NOMO-1 (cell line): Measurements from ENCODE around the gene CCDC175.
A peak's percentile ranks its signal among the peaks of the same experiment; 100 is the strongest.

ENCODE experiments used
- DNase-seq, 2 experiments: peaks; one replicate each; lab custom pipeline; 2025; ENCODE audit not compliant: unreplicated experiment in 2 of 2; lab: John Stamatoyannopoulos, UW

Gene CCDC175

DNA sequence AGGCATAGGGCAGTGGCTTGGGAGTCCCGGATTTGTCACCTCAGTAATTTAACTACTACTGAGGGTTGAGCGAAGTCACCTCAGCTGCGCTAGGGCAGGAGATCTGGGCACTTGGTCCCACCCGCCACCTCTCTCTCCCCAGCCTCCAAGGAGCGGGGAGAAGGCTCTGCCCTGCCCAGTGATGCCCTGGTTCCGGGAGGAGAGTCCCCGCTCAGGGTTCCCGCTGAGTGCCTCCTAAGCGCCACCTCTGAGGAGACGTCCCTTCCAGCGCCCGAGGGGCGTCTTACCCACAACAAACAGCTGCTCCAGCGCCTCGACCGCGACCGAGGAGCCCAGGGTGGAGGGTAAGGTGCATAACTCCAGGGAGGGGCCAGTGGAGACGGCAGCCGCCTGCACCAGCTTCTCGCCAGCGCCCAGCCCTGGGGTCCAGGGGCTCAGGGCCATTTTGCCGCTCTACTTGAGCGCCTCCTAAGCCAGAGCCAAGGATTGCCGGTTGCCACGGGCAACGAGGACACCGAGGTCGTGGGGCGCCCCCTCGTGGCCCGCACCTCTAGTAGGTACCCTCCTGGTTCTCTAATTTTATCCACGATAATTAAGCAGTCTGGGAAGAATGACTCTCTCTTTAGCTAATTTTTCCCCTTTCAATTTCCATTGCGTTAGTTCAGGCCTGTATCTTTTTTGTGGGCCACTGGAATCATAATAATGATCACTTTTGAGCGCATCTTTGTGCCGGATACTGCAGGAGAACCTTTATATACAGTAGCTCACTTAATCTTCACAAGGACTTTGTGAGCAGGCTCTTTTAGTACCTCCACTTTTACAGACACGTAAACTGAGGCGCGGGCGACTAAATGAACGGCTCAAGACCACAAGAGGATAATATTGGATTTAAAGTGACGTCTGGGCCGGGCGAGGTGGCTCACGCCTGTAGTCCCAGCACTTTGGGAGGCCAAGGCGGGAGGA is at the start of gene CCDC175:
CCDC175 (minus strand) TSS at position 481 of the 963 bp plus-strand sequence; CDS start at position 444, 37 bp downstream.
- peak; percentile 75 to 81 for DNase-seq

DNA sequence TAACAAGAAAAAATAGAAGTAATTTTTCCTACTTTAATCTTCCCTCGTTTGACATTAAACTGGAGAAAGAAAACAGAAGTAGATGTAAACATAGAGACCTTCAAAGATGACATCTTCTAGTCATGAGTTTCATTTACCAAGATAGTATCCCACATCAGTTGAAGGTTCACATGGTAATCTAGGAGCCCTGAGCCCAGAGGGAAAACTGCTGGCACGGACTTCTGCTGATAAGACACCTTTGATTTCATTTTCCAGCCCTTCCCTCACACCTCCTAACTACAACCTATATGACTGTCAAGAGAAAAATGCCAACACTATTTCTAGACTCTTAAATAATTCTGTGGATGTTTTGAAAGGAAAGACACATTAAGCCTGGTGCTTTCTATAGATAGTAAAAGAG is 46.0 kb upstream of the CCDC175 start:
- DNase-seq = no peak

DNA sequence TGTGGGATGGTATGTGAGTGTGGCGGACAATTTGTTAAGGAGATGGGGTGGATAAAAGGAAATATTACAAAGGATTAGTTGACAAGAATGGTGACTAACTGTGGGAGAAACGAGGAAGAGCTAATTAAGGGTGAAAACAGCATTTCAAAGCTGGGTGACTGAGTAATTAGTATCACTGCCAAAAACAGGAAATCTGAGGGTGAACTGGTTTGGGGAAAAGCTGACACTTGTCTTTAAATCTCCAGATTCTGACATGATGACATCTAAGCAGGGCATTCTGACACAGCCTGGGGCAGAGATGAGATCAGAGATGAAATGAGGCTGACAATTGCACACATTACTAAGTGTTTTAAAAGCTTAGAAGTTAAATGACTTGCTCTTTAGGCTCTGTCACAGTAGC is 42.4 kb upstream of the CCDC175 start:
- DNase-seq = no peak

DNA sequence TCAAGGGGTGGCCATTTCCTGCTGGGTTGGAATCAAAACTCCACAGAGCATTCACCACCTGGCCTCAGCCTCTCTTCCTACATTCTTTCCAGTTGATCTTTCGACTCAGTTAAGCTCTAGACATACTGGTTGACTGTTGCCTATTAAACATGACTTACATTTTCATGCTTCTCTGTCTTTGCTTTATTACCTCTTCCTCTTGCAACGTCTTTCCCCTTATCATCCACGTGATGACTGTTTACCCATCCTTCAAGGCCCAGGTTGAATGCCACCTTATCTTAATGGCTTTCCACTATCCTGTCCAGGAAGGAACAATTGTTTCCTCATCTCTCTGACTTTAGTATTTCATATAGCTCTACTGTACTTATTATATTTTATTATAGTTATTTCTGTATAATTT is 24.4 kb upstream of the CCDC175 start:
- DNase-seq = peak in 1 of 2 experiments; percentile 1

DNA sequence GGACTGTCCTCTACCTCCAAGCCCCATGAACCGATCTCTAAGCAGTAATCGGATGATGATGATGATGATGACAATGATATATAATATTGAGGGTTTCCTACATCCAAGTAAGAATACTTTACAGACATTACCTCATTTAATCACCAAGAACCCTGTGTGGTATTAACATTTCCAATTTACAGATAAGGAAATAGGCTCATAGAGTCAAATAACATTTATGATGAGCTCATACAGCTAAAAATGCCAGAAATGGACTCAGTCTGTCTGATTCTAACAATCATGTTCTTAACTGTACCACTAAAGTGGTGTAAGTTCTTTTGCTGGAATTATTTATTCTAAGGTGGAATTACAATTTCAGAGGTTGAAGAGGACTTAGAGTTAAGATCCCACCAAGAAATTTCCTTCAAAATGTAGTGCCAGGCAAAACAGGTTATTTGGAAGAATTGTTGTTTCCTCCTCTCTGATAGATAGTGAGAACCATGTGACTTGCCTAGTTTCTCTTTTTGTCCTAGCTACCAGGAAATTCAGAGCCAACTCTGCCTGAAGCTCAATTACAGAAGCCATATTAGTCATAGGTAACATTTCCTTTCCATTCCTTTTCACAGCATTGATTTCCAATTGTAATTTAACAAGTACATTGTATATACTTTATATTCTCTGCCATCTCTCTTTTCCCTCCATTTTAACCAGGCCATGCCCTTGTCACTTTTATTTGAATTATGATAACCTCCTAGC is 23.8 kb upstream of the CCDC175 start:
- no peak for DNase-seq

DNA sequence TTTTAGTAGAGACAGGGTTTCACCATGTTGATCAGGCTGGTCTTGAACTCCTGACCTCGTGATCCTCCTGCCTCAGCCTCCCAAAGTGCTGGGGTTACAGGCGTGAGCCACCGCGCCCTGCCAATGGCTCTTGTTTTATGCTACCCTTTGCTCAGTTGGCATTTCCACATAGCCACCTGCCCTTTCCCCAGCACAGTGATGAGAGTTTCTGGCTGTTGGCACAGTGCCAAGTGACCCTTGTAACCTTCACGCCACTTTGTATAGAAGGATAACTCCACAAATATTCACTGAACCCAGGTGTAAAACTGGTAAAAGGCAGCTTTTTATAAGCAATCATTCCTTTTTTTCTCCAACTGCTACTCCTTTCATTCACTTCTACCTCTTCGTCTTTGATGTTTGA is 18.5 kb upstream of the CCDC175 start:
- DNase-seq = no peak

DNA sequence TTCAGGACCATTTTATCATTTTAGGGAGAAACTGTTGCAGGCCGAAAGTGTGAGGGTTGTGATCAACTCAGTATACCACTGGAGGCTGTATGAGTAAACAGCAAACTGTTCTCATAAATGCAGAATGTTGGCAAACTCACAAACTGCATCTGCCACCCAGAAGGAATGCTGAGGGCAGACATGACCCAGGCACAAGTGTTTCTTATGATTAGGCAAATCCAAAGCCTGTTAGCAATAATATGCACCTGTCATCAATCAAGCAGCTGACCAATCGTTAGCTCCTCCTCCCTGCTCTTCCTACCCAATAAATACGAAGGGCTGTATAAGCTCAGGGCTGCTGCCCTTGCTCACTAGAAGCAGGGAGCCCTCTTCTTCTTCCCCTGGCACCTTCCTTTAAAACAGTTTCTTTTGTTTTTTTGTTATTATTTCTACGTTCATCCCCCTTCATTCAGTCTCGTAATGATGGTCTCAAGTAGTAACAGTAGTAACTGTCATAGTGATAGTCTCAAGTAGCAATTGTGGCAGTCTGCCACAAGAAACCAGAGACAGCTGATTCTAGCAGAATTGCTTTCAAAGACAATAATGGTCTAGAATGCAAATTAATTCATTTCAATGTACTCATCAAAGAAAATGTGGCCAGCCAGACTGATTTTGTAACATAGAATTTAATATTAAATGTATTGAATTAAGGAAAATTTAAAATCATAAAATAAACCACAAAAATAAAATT is 15.2 kb upstream of the CCDC175 start:
- no peak for DNase-seq

DNA sequence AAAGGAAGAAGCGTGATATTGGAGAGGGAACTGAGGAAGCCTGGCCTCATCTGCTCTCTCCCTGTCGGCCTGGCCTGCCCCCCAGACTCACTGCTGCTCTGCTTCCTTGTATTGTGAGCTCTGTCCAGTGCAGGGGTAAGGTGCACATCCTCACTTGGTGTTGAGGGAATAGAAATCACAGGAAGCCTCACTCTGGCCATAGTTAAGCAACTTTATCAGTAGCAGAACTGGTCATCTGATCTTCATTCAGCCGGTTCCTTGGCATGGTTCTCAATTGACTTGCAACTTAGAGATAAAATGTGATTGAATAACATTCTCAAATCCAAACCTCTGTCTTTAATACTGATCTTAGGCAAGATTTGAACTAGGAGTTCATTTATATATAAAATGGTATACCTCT is 11.5 kb upstream of the CCDC175 start:
- DNase-seq = no peak

DNA sequence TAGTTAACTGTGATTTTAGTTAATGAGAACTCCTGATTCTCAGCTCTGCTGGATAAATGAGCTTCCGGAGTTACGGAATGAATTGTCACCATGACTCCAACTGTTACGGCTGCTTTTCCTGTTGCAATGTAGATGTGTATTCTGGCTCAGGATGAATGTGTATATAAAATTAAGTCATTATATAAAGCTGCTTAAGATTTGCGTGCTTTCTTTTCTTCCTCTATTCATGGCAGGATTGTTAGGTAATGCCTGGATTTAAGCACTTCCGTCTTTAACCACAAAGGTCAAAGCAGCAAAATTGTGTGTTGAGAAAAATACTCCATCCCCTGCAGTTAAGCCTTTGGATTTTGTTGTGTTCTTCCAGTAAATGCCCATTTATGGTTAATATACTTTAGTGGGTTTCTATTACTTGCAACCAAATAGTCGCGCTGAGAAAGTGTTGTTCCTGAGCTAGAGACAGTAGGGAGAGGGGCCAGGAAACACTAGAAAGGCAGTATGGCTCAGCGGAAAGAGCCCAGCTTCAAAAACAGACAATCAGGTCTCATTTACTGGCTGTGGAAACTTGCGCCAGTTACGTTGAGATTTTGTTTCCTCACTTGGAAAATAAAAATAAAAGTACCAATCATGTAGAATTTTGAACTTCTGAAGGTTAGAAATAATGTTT is 9.4 kb upstream of the CCDC175 start:
- DNase-seq = peak; percentile 69 to 90

DNA sequence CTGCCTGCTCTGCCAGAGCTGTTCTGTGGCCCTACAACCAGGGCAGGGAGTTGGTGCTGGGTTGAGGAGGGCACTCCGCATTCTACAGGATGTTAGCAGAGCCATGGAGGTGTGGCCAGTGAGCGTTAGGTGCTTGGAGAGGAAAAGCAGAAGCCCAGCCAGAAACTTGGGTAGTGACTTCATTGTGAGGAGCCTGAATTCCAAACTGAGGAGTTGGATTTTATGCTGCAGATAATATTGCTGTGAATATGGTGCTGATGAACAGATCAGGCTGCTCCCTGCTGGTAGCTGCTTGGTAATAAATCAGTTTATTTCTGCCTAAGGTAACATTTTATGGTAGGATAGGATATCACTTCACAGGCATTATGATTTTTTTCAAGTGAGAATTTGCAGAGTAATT is 7.1 kb upstream of the CCDC175 start:
- no peak for DNase-seq

DNA sequence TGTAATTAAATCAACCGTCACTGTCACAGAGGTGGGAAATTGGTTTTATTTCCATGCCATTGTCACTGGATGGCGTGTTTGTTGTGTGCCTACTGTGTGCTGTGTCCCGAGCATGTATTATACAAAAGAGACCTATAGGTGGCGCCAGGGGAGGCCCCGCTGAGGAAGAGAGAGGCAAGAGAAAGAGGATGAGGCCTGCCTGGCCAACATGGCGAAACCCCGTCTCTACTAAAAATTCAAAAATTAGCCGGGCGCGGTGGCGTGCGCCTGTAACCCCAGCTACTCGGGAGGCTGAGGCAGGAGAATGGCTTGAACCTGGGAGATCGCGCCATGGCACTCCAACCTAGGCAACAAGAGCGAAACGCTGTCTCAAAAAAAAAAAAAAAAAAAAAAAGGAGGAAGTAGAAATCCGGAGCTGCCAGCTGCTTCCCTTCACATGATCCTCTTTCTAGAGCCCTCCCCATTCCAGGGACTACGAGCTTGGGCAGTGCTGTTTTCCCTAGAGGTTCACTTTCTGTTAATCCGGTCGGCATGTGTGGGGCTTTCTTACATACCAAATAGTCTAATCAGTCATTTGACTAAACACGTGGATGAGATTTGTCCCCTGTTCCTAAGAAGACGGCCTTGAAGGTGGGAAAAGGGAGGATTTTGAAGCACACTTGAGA is 6.4 kb upstream of the CCDC175 start:
- DNase-seq = no peak

DNA sequence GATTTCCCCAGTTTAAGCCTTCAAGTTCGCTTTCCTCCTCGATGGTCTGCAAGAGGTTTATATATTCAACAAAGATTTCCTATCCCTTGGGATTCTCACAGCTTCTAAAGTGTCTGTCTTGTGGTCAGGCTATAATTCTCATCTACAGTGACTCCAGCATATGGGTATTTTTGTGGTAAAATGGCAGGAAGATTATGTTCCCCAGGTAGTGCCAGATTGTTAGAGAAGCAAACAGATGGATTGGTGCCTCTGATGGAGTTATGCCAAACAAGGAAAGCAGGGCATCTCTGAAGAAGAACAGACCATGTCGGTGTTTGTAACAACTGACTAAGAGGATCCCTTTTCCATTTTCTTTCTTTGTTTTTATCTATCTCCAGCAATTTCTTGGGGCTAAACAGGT is 5.5 kb upstream of the CCDC175 start:
- DNase-seq = no peak

DNA sequence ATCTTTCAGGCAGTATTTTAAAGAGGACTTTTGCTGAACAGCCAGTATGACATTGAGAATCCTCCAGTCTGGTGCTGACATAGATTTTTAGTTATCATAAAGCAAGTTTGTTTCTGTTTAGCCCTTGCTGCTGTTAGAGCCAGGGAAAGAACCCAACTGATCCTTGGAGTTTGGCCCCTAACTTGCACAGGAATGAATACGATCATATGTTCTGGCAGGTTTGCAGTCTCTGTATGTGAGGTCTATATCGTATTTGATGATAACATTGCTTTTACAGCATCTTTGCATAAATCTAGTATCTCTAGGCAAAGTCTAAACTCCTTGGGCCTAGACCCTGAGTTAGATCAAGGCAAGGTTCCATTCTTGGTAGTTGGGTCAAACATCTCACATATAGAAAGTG is 4.3 kb upstream of the CCDC175 start:
- DNase-seq = no peak

DNA sequence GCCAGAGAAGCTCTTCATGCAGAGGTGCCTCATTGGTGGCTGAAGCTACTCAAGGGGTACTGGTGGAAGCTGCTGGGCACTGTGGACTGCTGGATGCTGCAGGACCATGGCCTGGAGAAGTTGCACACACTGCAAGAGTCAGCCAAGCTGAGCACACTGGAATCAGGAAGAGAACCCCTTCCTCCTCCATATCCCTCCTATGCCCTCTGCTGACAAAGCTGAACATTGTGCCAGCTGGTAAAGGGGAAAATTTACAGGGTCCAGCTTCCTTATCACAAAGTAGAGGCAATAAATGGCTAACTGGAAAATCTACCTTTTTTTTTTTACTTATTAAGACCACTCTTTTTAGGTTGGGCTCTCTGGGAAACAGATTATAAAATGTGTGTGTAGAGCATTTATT is 6.5 kb downstream of the CCDC175 start:
- DNase-seq = peak in 1 of 2 experiments; percentile 41

DNA sequence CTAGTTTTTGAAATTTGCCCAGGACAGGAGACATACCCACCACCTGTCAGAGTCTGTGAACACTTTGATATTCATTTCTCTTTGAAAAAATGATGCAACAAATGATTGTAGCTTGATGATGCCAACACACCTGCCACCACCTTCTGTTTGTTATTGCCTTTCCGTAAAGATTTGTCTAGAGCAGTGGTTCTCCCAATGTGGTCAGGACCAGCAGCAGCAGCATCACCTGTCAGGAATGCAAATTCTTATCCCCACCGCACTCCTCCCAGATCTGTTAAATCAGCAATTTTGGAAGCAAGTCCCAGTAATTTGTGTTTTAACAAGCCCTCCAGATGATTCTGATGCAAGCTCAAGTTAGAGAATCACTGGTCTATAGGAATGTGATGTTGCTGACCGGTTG is 9.9 kb downstream of the CCDC175 start:
- DNase-seq = no peak

DNA sequence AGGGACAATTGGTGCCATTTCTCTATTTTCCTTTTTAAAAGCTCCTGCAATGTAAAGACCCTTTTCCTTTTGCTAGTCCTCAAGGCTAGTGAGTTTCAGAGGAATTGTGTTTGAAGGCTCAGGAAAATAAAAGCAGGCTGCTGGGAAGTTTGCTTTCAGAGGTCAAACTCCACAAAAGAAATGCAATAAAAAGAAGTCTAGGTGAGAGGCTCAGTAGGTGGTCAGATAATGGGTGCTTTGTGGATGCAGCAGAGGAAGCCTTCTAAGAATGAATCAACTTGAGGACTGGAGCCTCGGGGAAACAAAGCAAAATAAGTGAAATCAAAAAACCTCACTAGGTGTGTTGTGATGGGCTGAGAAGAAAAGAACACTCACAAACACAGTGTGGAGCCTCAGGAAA is 10.3 kb downstream of the CCDC175 start:
- DNase-seq = no peak

DNA sequence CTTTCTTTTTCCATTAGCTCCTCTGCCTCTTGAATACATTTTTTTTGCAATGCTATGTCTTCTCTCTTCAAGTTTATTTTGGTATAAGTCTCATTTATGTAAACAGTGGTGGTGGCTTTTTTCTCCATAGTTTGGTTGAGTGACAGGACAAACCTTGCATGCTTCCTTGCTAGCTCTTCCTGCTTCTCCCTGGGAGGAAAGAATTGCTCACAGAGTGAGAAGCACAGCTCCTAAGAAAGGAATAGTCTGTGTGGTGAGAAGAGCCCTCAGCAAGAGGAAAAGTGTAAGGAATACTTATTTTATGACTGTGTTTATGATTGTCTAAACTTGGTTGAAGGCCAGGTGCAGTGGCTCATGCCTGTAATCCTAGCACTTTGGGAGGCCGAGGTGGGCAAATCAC is 11.5 kb downstream of the CCDC175 start:
- DNase-seq = no peak

DNA sequence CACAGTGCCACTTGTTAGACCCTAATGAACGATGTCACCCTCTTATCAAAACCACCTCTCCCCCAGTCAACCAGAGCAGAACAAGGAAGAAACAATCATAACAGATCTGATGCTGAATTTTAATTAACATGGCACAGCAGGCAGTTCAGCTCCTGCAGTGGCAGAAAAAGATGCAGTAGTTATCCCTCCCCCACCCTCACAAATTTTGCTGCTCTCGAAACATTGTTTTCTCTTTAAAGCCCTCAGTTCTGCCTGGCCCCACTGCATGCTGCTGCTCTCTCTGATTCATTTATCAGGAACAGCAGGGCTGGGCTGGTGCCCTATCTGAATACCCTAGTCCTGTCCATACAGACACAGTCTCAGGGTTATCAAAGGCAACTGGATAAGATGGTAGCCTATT is 12.2 kb downstream of the CCDC175 start:
- no peak for DNase-seq

DNA sequence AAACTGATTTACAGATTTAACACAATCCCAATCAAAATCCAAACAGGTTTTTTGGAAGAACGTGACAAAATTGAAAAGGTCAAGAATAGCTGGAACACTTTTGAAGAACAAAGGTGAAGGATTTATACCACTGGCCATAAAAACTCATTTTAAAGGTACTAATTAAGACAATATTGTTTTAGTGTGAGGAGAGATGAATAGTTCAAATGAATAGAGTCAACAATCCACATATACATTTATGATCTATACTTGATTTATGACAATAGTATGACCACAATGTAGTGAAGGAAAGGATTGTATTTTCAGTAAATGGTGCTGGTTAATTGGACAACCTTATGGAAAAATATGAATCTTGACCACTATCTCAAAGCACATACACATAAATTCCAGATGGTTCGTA is 29.3 kb downstream of the CCDC175 start:
- DNase-seq = no peak

DNA sequence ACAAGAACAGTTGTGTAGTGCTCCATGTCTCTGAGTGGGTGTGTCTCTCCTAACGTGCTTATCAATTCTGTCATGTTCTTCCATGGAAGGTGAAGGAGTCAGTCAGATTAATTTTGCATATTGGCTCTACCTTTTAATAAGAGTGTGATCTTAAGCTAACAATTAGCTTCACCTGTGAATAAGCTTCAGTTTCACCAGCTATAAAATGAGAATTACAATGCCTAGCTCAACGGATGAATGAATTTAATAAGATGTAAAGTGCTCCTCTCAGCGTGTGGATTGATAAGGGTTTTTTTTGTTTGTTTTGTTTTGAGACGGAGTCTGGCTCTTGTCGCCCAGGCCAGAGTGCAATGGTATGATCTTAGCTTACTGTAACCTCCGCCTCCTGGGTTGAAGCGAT is 32.7 kb downstream of the CCDC175 start:
- no peak for DNase-seq
